GM18526 (cell line): ENCODE results near the gene FTO.

Experiments
- POLR2A ChIP-seq: IDR thresholded peaks from 3 replicates; pipeline ENCODE4 v1.6.1; 2011; ENCODE audit not compliant: insufficient read length; ENCODE audit errors: extremely low read depth

The FTO gene

DNA sequence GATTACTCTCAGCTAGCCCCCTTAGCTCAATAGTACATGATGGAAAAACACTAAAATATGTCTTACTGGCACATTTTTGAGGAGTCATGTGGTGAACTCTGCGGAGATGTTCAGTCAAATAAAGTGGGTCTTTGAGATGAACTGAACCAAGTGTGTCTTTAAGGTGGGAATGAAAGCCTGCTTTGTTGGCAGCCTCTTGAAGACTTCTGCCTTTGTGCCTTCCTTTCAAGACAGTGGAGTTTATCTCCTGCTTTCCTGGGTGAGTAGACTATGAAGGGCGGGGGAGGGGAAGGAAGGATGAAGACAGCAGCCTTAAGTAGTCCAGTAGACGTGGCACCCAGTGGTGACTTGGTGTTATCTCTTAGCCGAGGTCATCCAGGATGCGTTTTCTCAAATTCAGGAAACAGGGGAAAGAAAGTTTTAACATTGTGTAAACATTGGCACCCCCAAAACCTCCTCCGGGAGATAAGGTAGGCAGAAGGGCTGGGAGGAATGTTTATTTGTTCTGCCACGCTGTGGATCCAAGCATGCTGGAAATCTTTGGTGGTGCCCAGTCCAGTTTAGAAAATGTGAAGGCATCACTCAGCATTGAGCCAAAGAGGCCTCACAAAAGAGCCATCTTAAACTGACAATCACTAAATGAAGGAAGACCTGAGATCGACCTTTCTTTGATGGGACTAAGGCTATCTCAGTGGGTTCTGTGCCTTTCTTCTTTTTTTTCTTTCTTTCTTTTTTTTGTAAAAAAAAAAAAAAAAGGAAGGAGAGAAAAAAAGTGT, 220.6 kb downstream of the FTO start:
- no peak for TF ChIP-seq POLR2A

DNA sequence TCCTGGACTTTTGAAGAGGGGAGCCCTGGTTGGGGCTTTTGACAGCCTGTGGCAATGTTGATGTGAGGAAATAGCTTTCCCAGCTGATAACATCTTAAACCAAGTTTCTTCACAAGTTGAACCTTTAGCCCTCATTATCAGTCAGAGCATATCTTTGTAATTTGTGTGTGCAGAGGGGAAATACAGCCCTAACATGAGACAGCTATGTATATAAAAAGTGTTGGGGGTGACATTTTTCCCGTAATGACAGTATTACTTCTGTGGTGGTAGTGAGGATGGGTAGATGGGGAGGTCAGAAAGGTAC, 221.1 kb downstream of the FTO start:
- no peak for TF ChIP-seq POLR2A

DNA sequence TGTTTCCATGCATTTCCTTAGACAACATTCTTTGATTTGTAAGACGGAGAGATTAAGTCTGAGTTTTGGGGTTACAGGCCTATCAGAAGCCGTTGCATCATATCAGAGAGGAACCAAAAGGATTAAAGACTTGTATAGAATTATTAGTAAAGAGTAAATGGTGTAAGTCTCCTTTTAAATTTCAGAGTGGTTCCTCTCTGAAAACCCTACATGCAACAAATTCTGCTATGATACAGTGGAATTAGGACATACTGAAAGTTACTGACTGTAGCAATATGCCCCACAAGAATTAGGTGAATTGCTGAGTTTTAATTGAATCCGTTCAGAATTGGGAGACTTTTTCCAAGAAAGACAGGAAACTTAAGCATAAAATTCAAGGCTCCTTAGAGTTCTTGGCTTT, 221.6 kb downstream of the FTO start:
- no peak for TF ChIP-seq POLR2A

DNA sequence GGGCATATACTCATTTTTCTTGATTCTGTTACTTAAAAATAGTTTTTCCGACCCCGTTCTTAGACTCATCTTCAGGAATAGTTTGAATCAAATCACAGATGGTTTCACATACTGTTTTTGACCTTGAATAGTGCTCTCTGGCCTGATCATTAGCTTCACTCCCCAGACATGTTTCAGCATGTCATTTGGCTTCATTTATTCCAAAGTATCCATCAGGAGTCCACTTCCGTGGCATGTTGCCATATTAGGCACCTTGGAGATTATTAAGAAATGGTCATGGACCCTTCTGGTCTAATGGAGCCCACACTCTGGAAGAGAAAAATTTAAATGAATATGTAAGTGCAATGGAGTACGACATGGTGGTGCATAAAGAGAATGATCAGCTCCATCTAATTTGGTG, 222.3 kb downstream of the FTO start:
- TF ChIP-seq POLR2A = no peak

DNA sequence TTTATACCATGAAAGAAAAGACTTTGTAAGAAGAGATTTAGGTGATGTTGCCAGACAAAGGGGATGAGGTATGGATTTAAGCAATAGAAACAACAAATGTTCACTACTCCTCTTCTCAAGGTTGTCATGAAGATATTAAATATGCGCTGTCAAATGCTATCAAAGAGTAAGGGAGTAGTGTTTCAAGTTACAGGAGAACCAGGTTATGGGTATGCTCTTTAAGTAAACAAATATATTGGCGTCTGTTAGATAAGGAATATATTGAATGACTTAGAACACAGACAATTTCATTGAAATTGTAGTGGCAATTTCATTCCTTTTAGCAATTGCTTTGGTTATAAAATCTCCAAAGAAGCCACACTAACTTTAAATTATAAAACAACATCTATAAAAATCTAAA, 229.0 kb downstream of the FTO start:
- no peak for TF ChIP-seq POLR2A

DNA sequence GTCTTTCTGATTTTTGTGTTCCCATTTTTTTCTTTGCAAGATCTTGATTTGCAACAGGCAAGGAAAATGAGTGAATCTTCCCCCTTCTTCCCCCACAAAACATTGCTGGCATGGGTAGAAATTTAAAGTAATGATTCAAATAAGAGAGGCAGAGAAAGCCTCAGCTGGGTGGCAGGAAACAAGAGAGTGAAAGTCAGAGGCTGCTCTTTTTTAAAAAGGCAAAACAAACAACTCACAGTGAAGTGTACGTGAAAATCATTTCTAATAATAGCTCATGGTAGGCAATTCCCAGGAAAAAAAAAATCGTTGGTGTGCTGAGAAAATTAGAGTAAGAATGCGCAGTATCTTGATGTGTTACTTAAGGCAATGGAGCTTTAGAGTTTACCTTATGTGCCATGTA, 229.5 kb downstream of the FTO start:
- no peak for TF ChIP-seq POLR2A

DNA sequence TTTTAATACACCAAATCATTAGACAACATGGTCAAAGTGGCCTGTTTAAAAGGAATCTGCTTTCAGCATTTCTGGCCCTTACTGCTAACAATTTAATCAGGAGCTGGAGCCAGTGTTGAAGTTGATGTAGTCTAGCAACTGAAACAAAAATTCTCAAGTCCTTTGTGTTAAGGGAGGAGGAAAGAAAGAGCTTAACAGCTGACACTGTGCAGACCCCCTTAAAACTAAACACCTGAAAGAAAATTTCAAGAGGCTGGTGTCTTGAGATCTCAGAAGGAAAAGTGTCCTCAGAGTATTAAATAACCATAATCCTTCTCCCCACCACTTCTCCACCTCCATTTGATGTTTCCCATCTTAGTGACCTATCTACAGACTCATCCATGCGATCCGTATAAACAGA, 232.1 kb downstream of the FTO start:
- no peak for TF ChIP-seq POLR2A

DNA sequence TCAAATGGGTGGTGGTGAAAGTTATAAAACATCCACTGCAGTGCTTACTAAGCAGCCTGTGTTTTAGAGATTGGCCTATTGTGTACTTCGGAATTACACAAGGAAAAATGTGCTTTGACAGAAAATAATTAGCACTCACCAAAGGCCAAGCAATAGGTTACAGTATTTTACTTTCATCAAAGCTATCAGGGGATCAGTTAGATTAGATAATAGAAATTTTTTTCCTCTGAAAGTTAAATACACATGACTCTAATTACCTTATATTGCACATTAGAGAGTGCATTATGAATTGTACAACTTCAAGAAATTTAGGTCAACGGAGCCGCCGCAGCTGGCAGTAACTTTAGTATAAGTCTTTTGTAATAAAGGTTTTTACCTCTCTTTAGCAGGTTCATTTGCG, 232.6 kb downstream of the FTO start:
- no peak for TF ChIP-seq POLR2A

DNA sequence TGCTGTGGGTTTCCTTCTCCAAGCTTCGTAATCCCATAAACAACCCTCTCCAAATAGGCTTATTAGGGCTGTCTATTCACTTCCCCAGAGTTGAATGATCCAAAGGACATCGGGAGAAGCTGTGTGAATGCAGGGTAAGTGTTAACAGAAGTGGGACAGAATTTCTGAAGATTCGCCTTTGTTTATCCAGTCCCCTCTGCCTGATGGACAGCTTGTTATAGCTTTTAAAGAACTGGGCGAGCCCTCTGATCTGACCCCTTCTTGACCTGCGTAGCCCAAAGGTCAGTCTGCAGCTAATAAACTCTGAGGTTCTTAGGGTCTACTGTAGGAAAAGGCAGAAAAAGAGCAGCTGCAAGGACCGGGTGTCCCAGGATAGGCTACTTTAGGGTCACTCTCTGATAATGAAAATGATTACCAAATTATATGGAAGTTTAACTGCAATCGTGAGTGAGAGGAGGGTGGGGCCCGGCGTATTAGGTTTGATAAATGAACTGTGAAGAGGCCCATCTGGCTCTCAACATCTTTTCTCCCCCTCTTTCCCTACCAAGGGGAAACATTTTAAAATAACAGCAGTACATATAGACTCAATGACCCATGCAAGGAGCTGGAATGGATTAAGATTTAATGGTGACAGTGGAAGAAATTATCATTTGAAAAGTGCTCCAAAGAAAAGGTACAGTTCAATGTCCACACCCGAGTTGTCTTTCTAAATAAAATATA, 233.4 kb downstream of the FTO start:
- TF ChIP-seq POLR2A = no peak

DNA sequence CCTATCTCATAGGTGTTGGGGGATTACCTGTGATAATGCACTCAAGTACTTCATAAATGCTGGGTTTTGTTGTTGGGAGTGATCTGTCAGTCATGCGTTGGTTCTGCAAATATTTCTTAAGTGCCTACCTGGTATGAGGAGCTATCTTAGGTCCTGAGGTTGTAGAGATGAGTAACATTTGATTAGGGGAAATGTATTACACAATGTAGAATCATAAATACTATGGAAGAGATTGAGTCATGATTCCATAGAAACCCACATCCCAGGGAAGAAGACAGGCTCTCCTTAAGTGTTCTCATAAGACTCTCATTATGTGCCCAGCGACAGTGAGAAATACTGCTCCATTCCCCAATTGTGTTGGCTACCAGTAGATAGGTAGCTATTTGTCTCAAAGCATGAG, 240.1 kb downstream of the FTO start:
- TF ChIP-seq POLR2A = no peak

DNA sequence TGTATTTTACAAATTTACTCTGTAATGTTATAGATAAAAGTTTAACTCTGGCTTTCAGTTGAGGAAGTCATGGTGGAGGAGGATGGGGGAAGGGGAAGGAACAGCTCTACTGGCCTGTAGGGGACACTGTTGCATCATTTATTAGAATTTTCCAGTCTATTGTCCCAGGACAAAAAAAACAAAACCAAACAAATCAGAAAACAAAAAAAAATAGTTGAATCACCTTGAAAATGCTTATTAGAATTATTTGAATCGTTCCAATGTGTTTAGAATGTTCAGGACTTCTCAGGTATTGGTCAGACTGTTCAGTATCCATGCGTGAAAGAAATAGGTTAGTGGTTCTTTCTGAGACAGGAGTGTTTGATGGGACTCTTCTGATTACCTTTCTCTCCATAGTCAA, 242.0 kb downstream of the FTO start:
- no peak for TF ChIP-seq POLR2A

DNA sequence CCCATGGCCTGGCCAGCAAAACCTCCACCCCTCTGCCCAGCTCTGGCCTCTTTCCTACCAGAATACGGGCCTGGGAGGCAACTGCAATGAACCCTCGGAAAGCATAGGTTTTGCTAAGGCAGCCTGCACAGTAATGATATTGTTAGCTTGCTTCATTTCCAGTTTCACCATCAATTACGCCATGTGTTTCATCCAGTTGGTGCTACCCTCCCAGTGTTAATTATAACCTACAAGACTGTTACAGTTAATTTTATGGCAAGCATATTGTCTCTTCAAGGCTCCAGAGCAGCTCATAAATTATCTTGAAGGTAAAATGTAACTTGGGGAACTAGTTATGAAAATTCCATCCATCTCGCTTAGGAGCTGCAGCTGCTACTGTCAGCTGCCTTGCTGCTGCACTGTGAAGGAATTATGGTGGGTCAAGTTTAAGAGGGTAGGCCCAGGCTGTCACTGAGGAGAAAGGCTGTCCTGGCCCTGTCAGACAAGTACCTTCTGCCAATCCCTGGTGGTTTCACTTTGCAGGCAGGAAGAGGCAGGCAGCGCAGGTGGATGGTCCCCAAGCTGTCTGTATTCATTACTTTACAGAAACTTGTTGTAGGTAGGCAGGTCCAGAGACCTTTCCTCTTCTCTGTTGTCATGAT, 242.9 kb downstream of the FTO start:
- TF ChIP-seq POLR2A = no peak

DNA sequence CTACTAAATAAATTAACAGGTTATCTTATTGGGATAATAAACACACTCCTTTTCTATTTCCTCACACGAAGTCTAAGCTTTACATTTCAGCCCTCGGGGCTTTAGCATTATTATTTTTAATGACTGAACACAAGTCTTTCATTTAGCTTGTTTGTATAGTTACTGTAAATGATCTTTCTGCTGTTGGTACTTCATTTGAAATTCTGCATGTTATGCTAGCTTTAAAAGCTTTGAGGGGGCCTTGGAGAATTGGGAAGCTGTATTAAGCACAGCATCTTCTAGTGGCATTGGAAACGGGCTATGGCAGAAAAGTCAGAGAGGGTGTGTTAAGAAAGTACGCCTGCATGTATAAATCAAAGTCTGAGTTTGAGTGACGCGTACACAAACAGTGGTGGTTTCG, 243.7 kb downstream of the FTO start:
- no peak for TF ChIP-seq POLR2A

DNA sequence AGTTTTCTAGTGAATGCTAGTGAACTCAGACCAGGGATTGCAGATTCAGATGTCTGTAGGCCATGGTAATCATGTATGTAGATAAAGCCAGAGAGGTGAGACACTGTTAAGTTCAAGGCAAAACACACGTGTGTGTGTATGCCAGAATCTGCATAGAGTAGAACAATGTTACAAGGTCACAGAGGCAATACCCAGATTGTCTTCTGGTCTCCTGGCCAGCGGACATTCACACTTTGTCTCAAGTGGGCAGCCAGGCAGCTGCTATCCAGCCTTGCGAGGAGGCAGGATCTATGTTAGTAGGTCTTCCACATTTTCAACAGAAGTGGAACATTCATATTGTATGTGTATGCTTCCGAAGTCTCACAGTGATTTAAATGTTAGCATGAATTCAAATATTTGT, 244.4 kb downstream of the FTO start:
- TF ChIP-seq POLR2A = no peak

DNA sequence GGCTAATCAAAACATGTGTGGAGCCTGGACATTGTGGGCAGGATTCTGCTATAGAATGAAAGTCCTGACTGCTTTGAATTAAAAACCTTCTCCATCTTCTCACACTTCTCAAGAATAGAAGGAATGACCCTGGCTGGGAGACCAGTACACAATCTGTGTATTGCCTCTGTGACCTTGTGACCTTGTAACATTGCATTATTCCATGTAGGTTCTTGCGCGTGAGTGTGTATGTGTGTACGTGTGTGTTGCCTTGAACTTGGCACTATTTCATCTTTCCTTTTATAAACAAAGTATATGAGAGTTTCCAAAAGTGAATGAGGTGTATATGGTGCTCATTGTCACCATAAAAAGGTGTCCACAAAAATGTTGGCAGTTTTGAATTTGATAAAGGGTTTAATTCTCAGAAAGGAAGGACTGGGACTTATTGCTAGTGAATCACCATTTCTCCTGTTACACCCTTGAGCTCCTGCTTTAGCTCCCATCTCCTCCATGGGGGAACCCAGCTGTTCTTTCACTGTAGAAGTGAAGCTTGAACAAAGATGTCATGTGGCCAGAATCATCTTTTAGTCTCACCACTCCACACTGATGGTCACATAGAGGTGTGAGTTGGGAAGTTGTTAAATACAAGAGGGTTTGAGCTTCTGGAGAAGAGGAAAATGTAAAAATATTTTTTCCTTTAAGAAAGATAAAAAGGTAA, 244.9 kb downstream of the FTO start:
- no peak for TF ChIP-seq POLR2A
